Myocyte (in vitro differentiated cells): ENCODE measurements around the gene VPS11. TPM values are rescaled to one million over a fixed set of nuclear protein-coding genes. Genes with fewer than 3 reads are reported as not detected.
"Not testable (repeated sequence)": the region's sequence is repeated elsewhere in the genome, so short reads cannot be mapped to it uniquely, and the experiment has no call there.

Experiments
- DNase-seq: peaks from one replicate; pipeline ENCODE4 v3.0.0-alpha.2; 2012; ENCODE audit warnings: low read depth
- total RNA-seq: library from RNA; depleted of rRNA; stranded (reverse); fragments of >200 nt; gene quantifications from 2 replicates; pipeline ENCODE4 v1.2.3, GENCODE V29; 2014

The VPS11 gene
- total RNA-seq, 1 donor from 2014 or later, result 22.0 TPM

GRCh38 chr11:119100994-119101758 is 33.6 kb downstream of the VPS11 start:
- peak; percentile 46 for DNase-seq

GRCh38 chr11:119101759-119102423 is 34.3 kb downstream of the VPS11 start, which contains the start of gene DPAGT1:
Gene DPAGT1, minus strand, starts transcription at chr11:119101853. Its CDS starts 198 bp downstream, at chr11:119101655.
- peak; percentile 96 for DNase-seq

GRCh38 chr11:119103161-119103664 is 35.6 kb downstream of the VPS11 start:
- not testable (repeated sequence) for DNase-seq

- peak; percentile 22 for DNase-seq
Observed at GRCh38 chr11:119103793-119104192, 36.2 kb downstream of the VPS11 start.

GRCh38 chr11:119106564-119107537 is 39.2 kb downstream of the VPS11 start, which contains the start of gene C2CD2L:
Gene C2CD2L, plus strand, starts transcription at chr11:119107344. Its CDS starts 398 bp downstream, at chr11:119107742.
- DNase-seq, result peak; percentile 89

- peak; percentile 13 for DNase-seq
Observed at GRCh38 chr11:119107538-119108145, 40.0 kb downstream of the VPS11 start.

- peak; percentile 41 for DNase-seq
Observed at GRCh38 chr11:119108146-119108856, 40.7 kb downstream of the VPS11 start.

GRCh38 chr11:119108857-119109221 is 41.2 kb downstream of the VPS11 start:
- no peak for DNase-seq

- DNase-seq, result no peak
Observed at GRCh38 chr11:119109843-119110242, 42.2 kb downstream of the VPS11 start.

- no peak for DNase-seq
Observed at GRCh38 chr11:119110439-119110838, 42.8 kb downstream of the VPS11 start.

GRCh38 chr11:119111361-119111925 is 43.8 kb downstream of the VPS11 start:
- DNase-seq, result no peak

- DNase-seq, result no peak
Observed at GRCh38 chr11:119112314-119113020, 44.8 kb downstream of the VPS11 start.

- DNase-seq, result no peak
Observed at GRCh38 chr11:119113716-119114115, 46.1 kb downstream of the VPS11 start.

GRCh38 chr11:119114351-119114750 is 46.7 kb downstream of the VPS11 start:
- no peak for DNase-seq

- no peak for DNase-seq
Observed at GRCh38 chr11:119115484-119116234, 48.0 kb downstream of the VPS11 start.

GRCh38 chr11:119116235-119116594 is 48.6 kb downstream of the VPS11 start:
- no peak for DNase-seq

GRCh38 chr11:119116601-119117000 is 49.0 kb downstream of the VPS11 start:
- no peak for DNase-seq

GRCh38 chr11:119117004-119117706 is 49.5 kb downstream of the VPS11 start:
- no peak for DNase-seq
